Measurements from ENCODE around the gene CYP19A1. TPM values are rescaled to one million over a fixed set of nuclear protein-coding genes. Genes with fewer than 3 reads are reported as not detected.

CYP19A1 gene
- polyA plus RNA-seq, 1 experiment, result not detected

- H3K27me3 ChIP-seq (ENCODE audit: control insufficient read depth, insufficient read depth, low read length), result peaks cover 15% of the 10 kb centered on the region
- H3K9me3 ChIP-seq (ENCODE audit: control insufficient read depth, insufficient read depth, low read length), result no peaks in the 10 kb centered on the region
- CTCF ChIA-PET, result interaction anchor here (0.8 to 4.4 kb wide), 31 partner anchors 8 to 334 kb away, joined by 3 to 196 read pairs (median 12); no protein-coding TSS in a partner anchor
- POLR2A ChIA-PET, result interaction anchor here (0.7 to 1.4 kb wide), 3 partner anchors 29 to 219 kb away, joined by 3 to 5 read pairs (median 3); no protein-coding TSS in a partner anchor
- H3K27ac ChIP-seq (ENCODE audit: low read depth, low read length), result no peak overlapping the region
- H3K4me3 ChIP-seq (ENCODE audit: low read depth, low read length), result no peak overlapping the region
- no peak for DNase-seq (ENCODE audit: low read depth, low spot score)
- TF ChIP-seq CTCF (IDR thresholded peaks at IDR 0.05; ENCODE audit: low read depth, low read length), result no peak
These were observed 174.6 kb downstream of the CYP19A1 start for GRCh38 chr15:51163843-51164242.

GRCh38 chr15:51162865-51163762 is 175.3 kb downstream of the CYP19A1 start:
- no peak overlapping the region for H3K27ac ChIP-seq (ENCODE audit: low read depth, low read length)
- DNase-seq (ENCODE audit: low read depth, low spot score), result peak; percentile 30
- no peaks in the 10 kb centered on the region for H3K9me3 ChIP-seq (ENCODE audit: control insufficient read depth, insufficient read depth, low read length)
- peaks cover 15% of the 10 kb centered on the region for H3K27me3 ChIP-seq (ENCODE audit: control insufficient read depth, insufficient read depth, low read length)
- peak overlapping the region; percentile 43 for H3K4me3 ChIP-seq (ENCODE audit: low read depth, low read length)
- ChIA-PET CTCF (interaction anchor here (0.6 to 4.4 kb wide), 77 partner anchors 8 to 528 kb away, joined by 3 to 196 read pairs (median 5); no protein-coding TSS in a partner anchor), POLR2A (interaction anchor here (0.6 to 1.4 kb wide), 4 partner anchors 30 to 220 kb away, joined by 3 to 5 read pairs (median 3); no protein-coding TSS in a partner anchor)
- TF ChIP-seq CTCF (IDR thresholded peaks at IDR 0.05; ENCODE audit: low read depth, low read length), result peak; percentile 98

GRCh38 chr15:51161491-51162220 is 176.7 kb downstream of the CYP19A1 start:
- CTCF ChIA-PET, result interaction anchor here (0.7 to 4.4 kb wide), 21 partner anchors 10 to 244 kb away, joined by 3 to 196 read pairs (median 14); no protein-coding TSS in a partner anchor
- no peak for DNase-seq (ENCODE audit: low read depth, low spot score)
- no peak for TF ChIP-seq CTCF (IDR thresholded peaks at IDR 0.05; ENCODE audit: low read depth, low read length)
- peaks cover 15% of the 10 kb centered on the region for H3K27me3 ChIP-seq (ENCODE audit: control insufficient read depth, insufficient read depth, low read length)
- POLR2A ChIA-PET, result no interaction called here
- no peaks in the 10 kb centered on the region for H3K9me3 ChIP-seq (ENCODE audit: control insufficient read depth, insufficient read depth, low read length)
- no peak overlapping the region for H3K4me3 ChIP-seq (ENCODE audit: low read depth, low read length)
- no peak overlapping the region for H3K27ac ChIP-seq (ENCODE audit: low read depth, low read length)

GRCh38 chr15:51160484-51160883 is 177.9 kb downstream of the CYP19A1 start:
- CTCF ChIA-PET, result interaction anchor here (1.1 to 4.4 kb wide), 4 partner anchors 13 to 272 kb away, joined by 3 to 196 read pairs (median 70); no protein-coding TSS in a partner anchor
- no peak for DNase-seq (ENCODE audit: low read depth, low spot score)
- Histone ChIP-seq H3K4me3 (ENCODE audit: low read depth, low read length) (no peak overlapping the region), H3K27ac (ENCODE audit: low read depth, low read length) (no peak overlapping the region), H3K27me3 (ENCODE audit: control insufficient read depth, insufficient read depth, low read length) (peaks cover 25% of the 10 kb centered on the region), H3K9me3 (ENCODE audit: control insufficient read depth, insufficient read depth, low read length) (no peaks in the 10 kb centered on the region)
- POLR2A ChIA-PET, result no interaction called here
- TF ChIP-seq CTCF (IDR thresholded peaks at IDR 0.05; ENCODE audit: low read depth, low read length), result no peak

Small RNA genes within 50 kb of the gene (small RNA-seq; reads per million reads assigned to genes)
- gene AC020891.4 (ENCODE audit: insufficient read length, low read depth) (not detected), gene MIR4713 (ENCODE audit: insufficient read length, low read depth) (not detected), gene MIR7973-1 (ENCODE audit: insufficient read length, low read depth) (not detected)

Other genes starting within 250 kb of the CYP19A1 start
- 0.30 and 0.36 TPM in 2 replicates for gene TNFAIP8L3, start 243.7 kb downstream of the CYP19A1 start, polyA plus RNA-seq (2011; rRNA removed)
- gene GLDN, start 3.1 kb upstream of the CYP19A1 start, polyA plus RNA-seq (2011; rRNA removed), result 0.17 and 0.25 TPM in 2 replicates